Stimulated activated naive CD8-positive, alpha-beta T cell treated with anti-CD3 and anti-CD28 coated beads, Interleukin-15, Interleukin-2, amounts not matched to agents 100 ng/mL and 50 ng/mL, for 24 hours (primary cell): ENCODE data around the gene ITGB1BP1.
A peak's percentile ranks its signal among the peaks of the same experiment; 100 is the strongest.

Source experiments
- H3K27ac Mint-ChIP-seq: one replicate; pipeline ENCODE4 v1.8.0; 2021; ENCODE audit warnings: mild to moderate bottlenecking, mixed read lengths
- H3K27me3 Mint-ChIP-seq: one replicate; pipeline ENCODE4 v1.8.0; 2021; ENCODE audit warnings: mixed read lengths
- H3K36me3 Mint-ChIP-seq: one replicate; pipeline ENCODE4 v1.8.0; 2021; ENCODE audit warnings: low read depth, mixed read lengths
- H3K4me1 Mint-ChIP-seq: one replicate; pipeline ENCODE4 v1.8.0; 2021; ENCODE audit warnings: low read depth, mixed read lengths
- H3K4me3 Mint-ChIP-seq: one replicate; pipeline ENCODE4 v1.8.0; 2021; ENCODE audit warnings: mild to moderate bottlenecking, mixed read lengths
- H3K9me3 Mint-ChIP-seq: one replicate; pipeline ENCODE4 v1.8.0; 2021; ENCODE audit warnings: mixed read lengths

ITGB1BP1 gene, protein sequence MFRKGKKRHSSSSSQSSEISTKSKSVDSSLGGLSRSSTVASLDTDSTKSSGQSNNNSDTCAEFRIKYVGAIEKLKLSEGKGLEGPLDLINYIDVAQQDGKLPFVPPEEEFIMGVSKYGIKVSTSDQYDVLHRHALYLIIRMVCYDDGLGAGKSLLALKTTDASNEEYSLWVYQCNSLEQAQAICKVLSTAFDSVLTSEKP

DNA sequence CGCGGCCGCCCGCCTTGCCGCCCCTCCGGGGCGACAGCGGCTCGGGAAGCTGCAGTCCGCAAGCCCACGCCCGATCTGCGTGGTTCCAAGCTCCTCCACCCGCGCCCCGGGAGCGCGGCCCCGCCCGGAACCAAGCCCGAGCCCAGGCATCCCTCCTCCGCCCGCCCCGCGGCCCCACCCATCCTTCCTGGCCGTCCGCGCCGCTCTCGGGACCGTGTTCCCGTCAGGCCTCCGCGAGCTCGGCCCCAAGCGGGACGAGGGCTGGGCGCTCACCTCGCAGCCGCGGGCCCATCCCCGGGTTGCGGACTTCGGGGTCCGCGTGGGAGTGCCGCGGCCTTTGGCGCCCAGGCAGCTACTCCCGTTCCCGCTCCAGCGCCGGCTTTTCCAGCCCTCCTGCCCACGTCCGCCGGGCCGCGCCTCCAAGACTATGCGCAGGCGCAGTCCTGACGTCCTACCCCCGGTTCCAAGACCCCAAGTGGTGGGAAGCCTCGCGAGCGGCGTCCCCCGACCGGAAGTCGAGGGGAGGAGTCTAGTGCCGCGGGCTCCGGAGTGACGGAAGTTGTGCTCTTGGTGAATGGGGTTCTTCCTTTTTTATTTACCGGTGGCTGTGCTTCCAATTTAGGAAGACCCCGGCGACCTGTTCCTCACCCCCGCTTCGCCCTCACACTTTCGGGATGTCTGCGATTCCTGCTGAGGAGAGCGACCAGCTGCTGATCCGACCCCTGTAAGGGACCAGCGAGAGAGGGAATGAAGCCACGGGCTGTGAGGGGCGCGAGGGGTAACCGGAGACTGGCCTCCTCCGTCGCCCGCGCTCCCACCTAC lies at the start of gene ITGB1BP1, which contains the start of gene CPSF3:
Gene ITGB1BP1, minus strand, starts transcription at position 429 of the 822 bp plus-strand sequence. CDS start 4,831 bp downstream, outside the sequence.
Gene CPSF3, plus strand, starts transcription at position 555 of the 822 bp plus-strand sequence. Its CDS starts 120 bp downstream, at position 675.
- Mint-ChIP-seq H3K36me3 (peaks cover 34% of the 10 kb centered on the region), H3K4me1 (peaks cover 40% of the 10 kb centered on the region)

GRCh38 chr2:9472511-9472910 lies 49.2 kb upstream of the ITGB1BP1 start:
- Mint-ChIP-seq H3K36me3 (peaks cover 50% of the 10 kb centered on the region), H3K27me3 (no peaks in the 10 kb centered on the region), H3K27ac (no peak overlapping the region), H3K4me1 (peaks cover 23% of the 10 kb centered on the region), H3K9me3 (no peaks in the 10 kb centered on the region), H3K4me3 (no peak overlapping the region)

More for the DNA sequence above, at the start of gene ITGB1BP1, which contains the start of gene CPSF3:
- no peaks in the 10 kb centered on the region for H3K9me3 Mint-ChIP-seq
- no peaks in the 10 kb centered on the region for H3K27me3 Mint-ChIP-seq
- no peak within 1 kb of the TSS for H3K4me3 Mint-ChIP-seq
- H3K27ac Mint-ChIP-seq = peak within 1 kb of the TSS; percentile 97

DNA sequence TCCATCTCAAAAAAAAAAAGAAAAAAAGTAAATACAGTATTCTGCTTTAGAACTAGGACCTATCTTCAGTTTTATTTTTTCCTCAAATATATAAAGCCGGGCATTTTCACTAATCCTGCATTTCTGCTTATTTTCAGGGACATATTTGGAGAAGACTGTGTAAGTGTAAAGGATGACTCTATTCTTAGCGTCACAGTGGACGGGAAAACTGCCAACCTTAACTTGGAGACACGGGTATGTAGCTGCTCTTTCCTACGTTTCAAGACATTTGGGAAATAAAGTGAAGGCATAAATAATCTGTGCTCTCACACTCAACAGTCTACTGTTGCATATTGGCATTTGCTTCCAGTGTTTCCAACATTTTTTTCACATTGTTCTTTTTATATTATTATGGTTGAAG lies 47.9 kb upstream of the ITGB1BP1 start:
- Mint-ChIP-seq H3K36me3 (peaks cover 50% of the 10 kb centered on the region), H3K4me1 (peaks cover 11% of the 10 kb centered on the region), H3K27me3 (no peaks in the 10 kb centered on the region), H3K4me3 (no peak overlapping the region), H3K27ac (no peak overlapping the region), H3K9me3 (no peaks in the 10 kb centered on the region)

GRCh38 chr2:9467687-9468086 lies 44.4 kb upstream of the ITGB1BP1 start:
- peaks cover 11% of the 10 kb centered on the region for H3K4me1 Mint-ChIP-seq
- H3K27ac Mint-ChIP-seq = no peak overlapping the region
- H3K9me3 Mint-ChIP-seq = no peaks in the 10 kb centered on the region
- no peak overlapping the region for H3K4me3 Mint-ChIP-seq
- no peaks in the 10 kb centered on the region for H3K27me3 Mint-ChIP-seq
- H3K36me3 Mint-ChIP-seq = peaks cover 49% of the 10 kb centered on the region

GRCh38 chr2:9466147-9466683 lies 42.9 kb upstream of the ITGB1BP1 start:
- Mint-ChIP-seq H3K27me3 (no peaks in the 10 kb centered on the region), H3K4me1 (peaks cover 11% of the 10 kb centered on the region), H3K9me3 (no peaks in the 10 kb centered on the region), H3K36me3 (peaks cover 43% of the 10 kb centered on the region), H3K4me3 (no peak overlapping the region), H3K27ac (no peak overlapping the region)

DNA sequence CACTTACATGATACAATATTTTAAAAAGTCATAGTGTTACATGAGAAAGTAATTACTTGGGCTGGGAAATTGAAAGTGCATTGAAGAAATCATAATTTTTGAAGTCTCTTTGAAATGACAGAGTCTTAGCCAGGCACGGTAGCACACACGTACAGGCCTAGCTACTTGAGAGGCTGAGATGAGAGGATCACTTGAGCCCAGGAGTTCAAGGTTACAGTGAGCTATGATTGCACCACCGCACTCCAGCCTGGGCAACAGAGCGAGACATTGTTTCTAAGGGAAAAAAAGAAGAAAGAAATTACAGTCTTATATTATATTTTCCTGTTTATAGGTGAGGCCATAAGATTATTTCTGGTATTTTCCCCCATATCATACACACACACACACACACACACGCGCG lies 41.8 kb upstream of the ITGB1BP1 start:
- Mint-ChIP-seq H3K27me3 (no peaks in the 10 kb centered on the region), H3K27ac (no peak overlapping the region), H3K36me3 (peaks cover 37% of the 10 kb centered on the region), H3K4me3 (no peak overlapping the region), H3K9me3 (no peaks in the 10 kb centered on the region), H3K4me1 (peaks cover 11% of the 10 kb centered on the region)

DNA sequence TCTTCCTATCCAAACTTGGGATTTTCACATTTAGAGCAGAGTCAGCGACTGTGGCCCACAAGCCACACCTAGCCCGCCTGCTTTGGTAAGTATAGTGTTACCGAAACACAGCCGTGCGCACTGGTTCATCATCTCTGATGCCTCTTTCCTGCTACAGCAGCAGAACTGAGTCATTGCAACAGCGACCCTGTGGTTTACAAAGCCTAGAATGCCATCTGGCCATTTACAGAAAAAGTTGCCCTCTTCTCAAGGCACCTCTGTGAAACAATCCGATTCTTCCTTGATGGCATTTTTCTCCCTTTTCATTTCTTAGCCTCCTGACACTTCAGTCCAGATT lies 40.3 kb upstream of the ITGB1BP1 start:
- H3K4me3 Mint-ChIP-seq = no peak overlapping the region
- H3K9me3 Mint-ChIP-seq = no peaks in the 10 kb centered on the region
- no peaks in the 10 kb centered on the region for H3K27me3 Mint-ChIP-seq
- peak overlapping the region; percentile 36 for H3K27ac Mint-ChIP-seq
- peaks cover 11% of the 10 kb centered on the region for H3K4me1 Mint-ChIP-seq
- peaks cover 44% of the 10 kb centered on the region for H3K36me3 Mint-ChIP-seq

DNA sequence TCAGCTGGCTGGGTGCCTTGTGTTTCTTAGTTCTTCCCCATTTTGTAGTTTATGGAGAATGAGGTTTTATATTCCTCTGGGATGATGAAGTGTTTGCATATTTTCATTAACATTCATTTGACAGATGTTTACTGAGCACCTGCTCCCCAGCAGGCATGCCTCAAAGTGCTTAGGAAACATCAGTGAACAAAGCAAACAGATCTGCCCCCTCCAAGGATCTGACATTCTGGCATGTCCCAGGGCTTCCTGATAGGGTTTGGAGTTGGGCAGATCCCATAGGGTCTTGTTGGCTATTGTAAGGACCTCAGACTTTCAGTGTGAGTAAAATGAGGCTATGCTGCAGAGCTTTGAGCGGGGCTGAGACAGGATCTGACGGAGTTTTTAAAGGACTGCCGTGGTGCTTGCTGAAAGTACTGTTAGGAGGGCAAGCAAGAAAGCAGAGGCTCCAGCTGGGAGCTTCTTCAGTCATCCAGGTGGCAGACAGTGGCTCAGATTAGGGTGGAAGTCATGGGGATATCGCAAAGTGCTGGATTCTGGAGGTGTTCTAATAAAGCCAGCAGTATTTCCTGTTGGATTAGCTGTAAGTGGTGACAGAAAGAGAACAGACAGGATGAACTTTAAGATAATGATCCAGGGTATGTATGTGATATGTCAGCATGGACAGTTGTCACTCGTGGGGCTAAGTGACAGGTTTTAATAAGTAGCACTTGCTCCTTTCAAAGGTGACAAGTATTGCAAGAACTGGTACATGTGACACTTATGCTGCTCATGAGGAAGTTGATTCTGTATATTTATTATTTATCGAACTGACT lies 39.8 kb upstream of the ITGB1BP1 start:
- Mint-ChIP-seq H3K27ac (no peak overlapping the region), H3K4me3 (no peak overlapping the region), H3K36me3 (peaks cover 48% of the 10 kb centered on the region), H3K27me3 (no peaks in the 10 kb centered on the region), H3K4me1 (peaks cover 11% of the 10 kb centered on the region), H3K9me3 (no peaks in the 10 kb centered on the region)

- H3K36me3 Mint-ChIP-seq = peaks cover 47% of the 10 kb centered on the region
- H3K27ac Mint-ChIP-seq = no peak overlapping the region
- no peak overlapping the region for H3K4me3 Mint-ChIP-seq
- H3K9me3 Mint-ChIP-seq = no peaks in the 10 kb centered on the region
- H3K4me1 Mint-ChIP-seq = peaks cover 11% of the 10 kb centered on the region
- H3K27me3 Mint-ChIP-seq = no peaks in the 10 kb centered on the region
These were observed 39.0 kb upstream of the ITGB1BP1 start for GRCh38 chr2:9462313-9462712.

GRCh38 chr2:9461079-9461478 lies 37.8 kb upstream of the ITGB1BP1 start:
- no peak overlapping the region for H3K4me3 Mint-ChIP-seq
- H3K4me1 Mint-ChIP-seq = peaks cover 11% of the 10 kb centered on the region
- no peaks in the 10 kb centered on the region for H3K27me3 Mint-ChIP-seq
- H3K9me3 Mint-ChIP-seq = no peaks in the 10 kb centered on the region
- H3K27ac Mint-ChIP-seq = no peak overlapping the region
- H3K36me3 Mint-ChIP-seq = peaks cover 48% of the 10 kb centered on the region

DNA sequence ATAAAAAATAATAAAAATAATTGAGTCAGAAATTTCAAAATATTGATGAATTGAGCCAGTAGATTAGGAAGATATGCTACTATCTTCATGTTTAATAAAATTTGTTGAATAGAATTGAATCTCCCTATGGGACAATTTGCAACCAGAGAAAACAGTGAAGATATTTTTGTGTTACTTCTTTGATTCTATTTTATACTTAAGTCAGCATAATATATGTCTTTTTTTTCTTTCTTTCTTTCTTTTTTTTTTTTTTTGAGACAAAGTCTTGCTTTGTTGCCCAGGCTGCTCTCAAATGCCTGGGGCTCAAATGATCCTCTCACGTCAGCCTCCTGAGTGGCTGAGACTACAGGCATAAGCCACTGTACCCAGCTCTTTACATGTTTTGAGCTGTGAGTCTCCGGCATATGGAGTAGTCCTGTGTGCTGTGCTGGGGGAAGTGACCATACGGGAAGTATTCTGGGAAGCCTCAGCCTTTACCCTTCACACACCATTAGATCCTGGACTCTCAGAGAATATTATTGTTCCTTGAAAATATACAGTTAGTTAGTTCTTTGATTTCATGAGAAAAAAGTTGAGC lies 37.2 kb upstream of the ITGB1BP1 start:
- Mint-ChIP-seq H3K27me3 (no peaks in the 10 kb centered on the region), H3K4me1 (peaks cover 11% of the 10 kb centered on the region), H3K36me3 (peaks cover 46% of the 10 kb centered on the region), H3K9me3 (no peaks in the 10 kb centered on the region), H3K27ac (no peak overlapping the region), H3K4me3 (no peak overlapping the region)

- no peaks in the 10 kb centered on the region for H3K9me3 Mint-ChIP-seq
- no peaks in the 10 kb centered on the region for H3K4me1 Mint-ChIP-seq
- no peaks in the 10 kb centered on the region for H3K27me3 Mint-ChIP-seq
- no peak overlapping the region for H3K4me3 Mint-ChIP-seq
- peaks cover 54% of the 10 kb centered on the region for H3K36me3 Mint-ChIP-seq
- H3K27ac Mint-ChIP-seq = no peak overlapping the region
These were observed 27.9 kb upstream of the ITGB1BP1 start for GRCh38 chr2:9451231-9451630.

GRCh38 chr2:9445089-9445488 lies 21.8 kb upstream of the ITGB1BP1 start:
- Mint-ChIP-seq H3K4me3 (no peak overlapping the region), H3K27ac (no peak overlapping the region), H3K4me1 (peaks cover 8% of the 10 kb centered on the region)

GRCh38 chr2:9443526-9443925 lies 20.2 kb upstream of the ITGB1BP1 start:
- H3K27ac Mint-ChIP-seq = no peak overlapping the region
- peaks cover 60% of the 10 kb centered on the region for H3K36me3 Mint-ChIP-seq
- H3K4me3 Mint-ChIP-seq = no peak overlapping the region

More at GRCh38 chr2:9445089-9445488, 21.8 kb upstream of the ITGB1BP1 start:
- peaks cover 57% of the 10 kb centered on the region for H3K36me3 Mint-ChIP-seq
- no peaks in the 10 kb centered on the region for H3K9me3 Mint-ChIP-seq
- no peaks in the 10 kb centered on the region for H3K27me3 Mint-ChIP-seq

More at GRCh38 chr2:9443526-9443925, 20.2 kb upstream of the ITGB1BP1 start:
- peaks cover 8% of the 10 kb centered on the region for H3K4me1 Mint-ChIP-seq
- no peaks in the 10 kb centered on the region for H3K9me3 Mint-ChIP-seq
- H3K27me3 Mint-ChIP-seq = no peaks in the 10 kb centered on the region
